OCI-LY7 (cell line): ENCODE results near the gene SENP5. TPM values are rescaled to one million over a fixed set of nuclear protein-coding genes. Genes with fewer than 3 reads are reported as not detected.
A peak's percentile ranks its signal among the peaks of the same experiment; 100 is the strongest.
"Not testable (repeated sequence)": the region's sequence is repeated elsewhere in the genome, so short reads cannot be mapped to it uniquely, and the experiment has no call there.

ENCODE experiments used
- BruUV-seq: library from RNA; stranded (reverse); fragments of 400-500 nt; replicated peaks from 2 replicates; lab custom pipeline; 2021; lab: Mats Ljungman, UMichigan
- CTCF ChIA-PET: fragments of 300-600 bp; sonication (Branson Sonifier 250); formaldehyde crosslinking; loops from one replicate; lab custom pipeline; 2022; ENCODE audit warnings: antibody characterized with exemption; ENCODE audit not compliant: unreplicated experiment; lab: Charles Lee
- POLR2A ChIA-PET: fragments of 300-600 bp; sonication (Branson Sonifier 250); formaldehyde crosslinking; loops from one replicate; lab custom pipeline; 2022; ENCODE audit warnings: antibody characterized with exemption; lab: Charles Lee
- DNase-seq: peaks from one replicate; pipeline ENCODE4 v3.0.0-alpha.2; 2015; ENCODE audit warnings: low spot score
- H2AFZ ChIP-seq: fragments of 200-600 bp; sonication (generic), shearing (Covaris generic); 2 replicates; pipeline ENCODE4 v1.6.1; 2014; ENCODE audit warnings: mild to moderate bottlenecking, antibody characterized with exemption, low read length, moderate library complexity
- H3K27ac ChIP-seq: fragments of 200-600 bp; sonication (generic); 2 replicates; pipeline ENCODE4 v1.5.1; 2014; ENCODE audit warnings: mixed run types, low read depth, mild to moderate bottlenecking, moderate library complexity, low read length, inconsistent platforms; ENCODE audit not compliant: poor library complexity, severe bottlenecking
- H3K36me3 ChIP-seq: fragments of 200-600 bp; sonication (generic); 2 replicates; pipeline ENCODE4 v1.6.1; 2014; ENCODE audit warnings: mild to moderate bottlenecking, antibody characterized with exemption, low read length, moderate library complexity, mixed read lengths; ENCODE audit not compliant: insufficient read depth
- H3K4me1 ChIP-seq: fragments of 200-600 bp; sonication (generic); 2 replicates; pipeline ENCODE4 v1.5.1; 2014; ENCODE audit warnings: mild to moderate bottlenecking, low read length; ENCODE audit not compliant: insufficient read depth, poor library complexity, severe bottlenecking
- H3K4me2 ChIP-seq: fragments of 200-600 bp; sonication (generic); 2 replicates; pipeline ENCODE4 v1.6.1; 2014; ENCODE audit warnings: mild to moderate bottlenecking, low read length
- H3K4me3 ChIP-seq: fragments of 200-600 bp; sonication (generic); 2 replicates; pipeline ENCODE4 v1.5.1; 2014; ENCODE audit warnings: mild to moderate bottlenecking, low read depth, low read length; ENCODE audit not compliant: poor library complexity, severe bottlenecking
- H3K79me2 ChIP-seq: fragments of 200-600 bp; sonication (generic); 2 replicates; pipeline ENCODE4 v1.6.1; 2016; ENCODE audit warnings: low read depth, mild to moderate bottlenecking, low read length, moderate library complexity, mixed read lengths; ENCODE audit not compliant: insufficient read depth
- H3K9me2 ChIP-seq: fragments of 200-600 bp; sonication (generic); 2 replicates; pipeline ENCODE4 v1.6.1; 2016; ENCODE audit warnings: mild to moderate bottlenecking, low read length, mixed read lengths; ENCODE audit not compliant: insufficient read depth
- H3K9me3 ChIP-seq: fragments of 200-600 bp; sonication (generic); 2 replicates; pipeline ENCODE4 v1.6.1; 2014; ENCODE audit warnings: mild to moderate bottlenecking, mixed run types, low read length, mixed read lengths
- H4K20me1 ChIP-seq: fragments of 200-600 bp; sonication (generic); 2 replicates; pipeline ENCODE4 v1.6.1; 2014; ENCODE audit warnings: mild to moderate bottlenecking, antibody characterized with exemption, low read length, moderate library complexity, mixed read lengths; ENCODE audit not compliant: insufficient read depth
- CTCF ChIP-seq: fragments of 200-600 bp; sonication (generic); conservative IDR thresholded peaks from 2 replicates; pipeline ENCODE4 v1.5.1; 2014; ENCODE audit warnings: mild to moderate bottlenecking, antibody characterized with exemption, low read length, moderate library complexity, mixed read lengths
- EZH2phosphoT487 ChIP-seq: fragments of 200-600 bp; sonication (generic); IDR thresholded peaks from 2 replicates; pipeline ENCODE4 v1.6.1; 2018; ENCODE audit warnings: low read depth, borderline replicate concordance, mild to moderate bottlenecking, mixed run types, antibody characterized with exemption, low read length, moderate library complexity, mixed read lengths
- intact Hi-C: fragments of 100-400 bp; cut with micrococcal nuclease; formaldehyde crosslinking; loops from one replicate; pipeline ENCODE4 v1.10.0; 2022; ENCODE audit not compliant: unreplicated experiment
- total RNA-seq, 2 experiments: library from RNA; depleted of rRNA in 1 of 2; stranded (reverse); fragments of >200 nt in 1 of 2; shearing (Covaris generic) in 1 of 2; gene quantifications; 2 replicates each; pipeline ENCODE4 v1.2.3, GENCODE V29; 2014 to 2022

The SENP5 gene
- total RNA-seq, 2 experiments from 2014 or later, result 40.2 to 42.9 TPM

- peak; percentile 18 for DNase-seq
Observed at GRCh38 chr3:196942915-196943277, 75.2 kb downstream of the SENP5 start.

DNA sequence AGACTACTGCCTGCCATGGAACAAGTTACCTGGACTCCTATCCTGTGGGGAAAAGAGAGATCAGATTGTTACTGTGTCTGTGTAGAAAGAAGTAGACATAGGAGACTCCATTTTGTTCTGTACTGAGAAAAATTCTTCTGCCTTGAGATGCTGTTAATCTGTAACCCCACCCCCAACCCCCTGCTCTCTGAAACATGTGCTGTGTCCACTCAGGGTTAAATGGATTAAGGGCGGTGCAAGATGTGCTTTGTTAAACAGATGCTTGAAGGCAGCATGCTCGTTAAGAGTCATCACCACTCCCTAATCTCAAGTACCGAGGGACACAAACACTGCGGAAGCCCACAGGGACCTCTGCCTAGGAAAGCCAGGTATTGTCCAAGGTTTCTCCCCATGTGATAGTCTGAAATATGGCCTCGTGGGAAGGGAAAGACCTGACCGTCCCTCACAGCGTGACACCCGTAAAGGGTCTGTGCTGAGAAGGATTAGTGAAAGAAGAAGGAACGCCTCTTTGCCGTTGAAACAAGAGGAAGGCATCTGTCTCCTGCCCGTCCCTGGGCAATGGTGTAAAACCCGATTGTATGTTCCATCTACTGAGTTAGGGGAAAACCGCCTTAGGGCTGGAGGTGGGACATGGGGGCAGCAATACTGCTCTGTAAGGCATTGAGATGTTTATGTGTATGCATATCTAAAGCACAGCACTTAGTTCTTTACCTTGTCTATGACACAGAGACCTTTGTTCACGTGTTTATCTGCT, 76.5 kb downstream of the SENP5 start:
- H3K4me2 ChIP-seq, result peak overlapping the region; percentile 88
- peaks cover 48% of the 10 kb centered on the region for H3K79me2 ChIP-seq

More at GRCh38 chr3:196942915-196943277, 75.2 kb downstream of the SENP5 start:
- H2AFZ ChIP-seq, result peak overlapping the region; percentile 62
- peaks cover 58% of the 10 kb centered on the region for H3K79me2 ChIP-seq
- peaks cover 23% of the 10 kb centered on the region for H3K4me1 ChIP-seq
- peak overlapping the region; percentile 90 for H3K4me3 ChIP-seq
- TF ChIP-seq EZH2phosphoT487 (no peak), CTCF (no peak)
- intact Hi-C loops, result loop anchor here (1.0 to 10.0 kb wide), 5 partner anchors 75 to 1038 kb away; partner anchors contain the start of genes FBXO45, TNK2 and WDR53
- peaks cover 5% of the 10 kb centered on the region for H4K20me1 ChIP-seq
- peaks cover 45% of the 10 kb centered on the region for H3K36me3 ChIP-seq
- H3K27ac ChIP-seq, result peak overlapping the region; percentile 49
- H3K9me2 ChIP-seq, result no peaks in the 10 kb centered on the region
- POLR2A ChIA-PET, result interaction anchor here (0.6 to 1.4 kb wide), 3 partner anchors 19 to 232 kb away, joined by 3 to 5 read pairs (median 4); partner anchors contain the start of gene PAK2
- peak overlapping the region; percentile 88 for H3K4me2 ChIP-seq
- no peaks in the 10 kb centered on the region for H3K9me3 ChIP-seq
- CTCF ChIA-PET, result no interaction called here
- BruUV-seq, result TSS peak; percentile 81

GRCh38 chr3:196947136-196947859, 79.6 kb downstream of the SENP5 start:
- ChIA-PET POLR2A (no interaction called here), CTCF (no interaction called here)
- Histone ChIP-seq H3K79me2 (peaks cover 18% of the 10 kb centered on the region), H3K4me2 (no peak overlapping the region), H3K9me2 (no peaks in the 10 kb centered on the region), H4K20me1 (no peaks in the 10 kb centered on the region; the same call in none of the 2 replicates), H3K4me1 (peaks cover 5% of the 10 kb centered on the region), H3K4me3 (no peak overlapping the region), H2AFZ (no peak overlapping the region), H3K9me3 (no peaks in the 10 kb centered on the region), H3K27ac (no peak overlapping the region), H3K36me3 (peaks cover 16% of the 10 kb centered on the region)
- DNase-seq, result no peak
- no TSS peak for BruUV-seq
- TF ChIP-seq EZH2phosphoT487 (no peak), CTCF (no peak)
- intact Hi-C loops, result loop anchor here (10.0 kb wide), 1 partner anchor 1042 kb away; the partner anchor contains the start of gene TNK2

More for the DNA sequence above, 76.5 kb downstream of the SENP5 start:
- H3K27ac ChIP-seq, H2AFZ ChIP-seq, H3K9me3 ChIP-seq, CTCF ChIA-PET, H3K9me2 ChIP-seq, BruUV-seq, DNase-seq, H4K20me1 ChIP-seq: not testable (repeated sequence)
- peak overlapping the region; percentile 90 for H3K4me3 ChIP-seq
- peaks cover 23% of the 10 kb centered on the region for H3K4me1 ChIP-seq
- POLR2A ChIA-PET, result interaction anchor here (0.7 kb wide), 1 partner anchor 1402 kb away, joined by 3 read pairs; no protein-coding TSS in a partner anchor
- intact Hi-C loops, result loop anchor here (5.0 to 10.0 kb wide), 2 partner anchors 202 to 1039 kb away; partner anchors contain the start of gene TNK2
- peaks cover 32% of the 10 kb centered on the region for H3K36me3 ChIP-seq
